ENCODE results near the gene NINJ1. TPM values are rescaled to one million over a fixed set of nuclear protein-coding genes. Genes with fewer than 3 reads are reported as not detected.

The NINJ1 gene
- total RNA-seq, 1 donor from 2014 or later, result 3.9 TPM

GRCh38 chr9:93129691-93130500, 4.2 kb downstream of the NINJ1 start:
- Mint-ChIP-seq H3K27me3 (ENCODE audit: insufficient read depth, low read depth) (peaks cover 2% of the 10 kb centered on the region), H3K4me3 (no peak overlapping the region), H3K9me3 (no peaks in the 10 kb centered on the region), H3K36me3 (peaks cover under 1% of the 10 kb centered on the region), H3K4me1 (peaks cover 39% of the 10 kb centered on the region), H3K27ac (no peak overlapping the region)
- H3K79me2 ChIP-seq (ENCODE audit: low read depth), result no peaks in the 10 kb centered on the region
- DNase-seq (ENCODE audit: low spot score), result no peak
- H3K4me3 ChIP-seq, result no peak overlapping the region
- no peak overlapping the region for H3K27ac ChIP-seq
- no peaks in the 10 kb centered on the region for H3K36me3 ChIP-seq
- peaks cover 23% of the 10 kb centered on the region for H3K4me1 ChIP-seq
- H2AFZ ChIP-seq (replicated peaks), result no peak overlapping the region
- no peak for TF ChIP-seq CTCF (IDR thresholded peaks at IDR 0.05)
- TF ChIP-seq EZH2phosphoT487 (IDR thresholded peaks at IDR 0.05), result no peak
- no peak for TF ChIP-seq EZH2 (IDR thresholded peaks at IDR 0.05)
- no peak overlapping the region for H3K4me2 ChIP-seq
- no peaks in the 10 kb centered on the region for H3K9me3 ChIP-seq (ENCODE audit: low read depth)
- no peak overlapping the region for H3K9ac ChIP-seq
- H3K27me3 ChIP-seq, result peaks cover 5% of the 10 kb centered on the region
- no peaks in the 10 kb centered on the region for H3F3A ChIP-seq (ENCODE audit: low read depth)
- H4K20me1 ChIP-seq (ENCODE audit: low read depth), result peaks cover 4% of the 10 kb centered on the region

- H3K27ac Mint-ChIP-seq, result no peak overlapping the region
- H3K4me1 Mint-ChIP-seq, result peaks cover 33% of the 10 kb centered on the region
- Histone ChIP-seq H3K27me3 (no peaks in the 10 kb centered on the region), H3K4me1 (peaks cover 20% of the 10 kb centered on the region), H3K27ac (no peak overlapping the region), H3F3A (ENCODE audit: low read depth) (no peaks in the 10 kb centered on the region), H2AFZ (replicated peaks) (no peak overlapping the region), H3K36me3 (no peaks in the 10 kb centered on the region), H3K9ac (no peak overlapping the region), H3K79me2 (ENCODE audit: low read depth) (no peaks in the 10 kb centered on the region), H3K9me3 (ENCODE audit: low read depth) (no peaks in the 10 kb centered on the region), H4K20me1 (ENCODE audit: low read depth) (peaks cover 4% of the 10 kb centered on the region), H3K4me3 (no peak overlapping the region), H3K4me2 (no peak overlapping the region)
- TF ChIP-seq EZH2phosphoT487 (IDR thresholded peaks at IDR 0.05) (no peak), CTCF (IDR thresholded peaks at IDR 0.05) (no peak), EZH2 (IDR thresholded peaks at IDR 0.05) (no peak)
- no peak for DNase-seq (ENCODE audit: low spot score)
- no peaks in the 10 kb centered on the region for H3K9me3 Mint-ChIP-seq
- H3K36me3 Mint-ChIP-seq, result peaks cover 3% of the 10 kb centered on the region
- no peaks in the 10 kb centered on the region for H3K27me3 Mint-ChIP-seq (ENCODE audit: insufficient read depth, low read depth)
- H3K4me3 Mint-ChIP-seq, result no peak overlapping the region
Observed at GRCh38 chr9:93129286-93129685, 4.8 kb downstream of the NINJ1 start.

GRCh38 chr9:93128715-93129224, 5.3 kb downstream of the NINJ1 start:
- TF ChIP-seq CTCF (IDR thresholded peaks at IDR 0.05), result no peak
- no peaks in the 10 kb centered on the region for H3K9me3 ChIP-seq (ENCODE audit: low read depth)
- DNase-seq (ENCODE audit: low spot score), result no peak
- H2AFZ ChIP-seq (replicated peaks), result no peak overlapping the region
- H3K79me2 ChIP-seq (ENCODE audit: low read depth), result no peaks in the 10 kb centered on the region
- no peak overlapping the region for H3K4me3 ChIP-seq
- H3K4me2 ChIP-seq, result no peak overlapping the region
- peak overlapping the region; percentile 93 for H3K27ac Mint-ChIP-seq
- H3K4me1 ChIP-seq, result peaks cover 20% of the 10 kb centered on the region
- no peaks in the 10 kb centered on the region for H3K27me3 ChIP-seq
- H4K20me1 ChIP-seq (ENCODE audit: low read depth), result peaks cover 4% of the 10 kb centered on the region
- no peaks in the 10 kb centered on the region for H3K27me3 Mint-ChIP-seq (ENCODE audit: insufficient read depth, low read depth)
- no peaks in the 10 kb centered on the region for H3K9me3 Mint-ChIP-seq
- H3K4me1 Mint-ChIP-seq, result peaks cover 33% of the 10 kb centered on the region
- no peaks in the 10 kb centered on the region for H3F3A ChIP-seq (ENCODE audit: low read depth)
- H3K36me3 Mint-ChIP-seq, result peaks cover 3% of the 10 kb centered on the region
- H3K36me3 ChIP-seq, result no peaks in the 10 kb centered on the region
- H3K4me3 Mint-ChIP-seq, result peak overlapping the region; percentile 65
- H3K27ac ChIP-seq, result no peak overlapping the region
- H3K9ac ChIP-seq, result no peak overlapping the region

Measured in neural progenitor cell (in vitro differentiated cells).